ENCODE measurements around the gene DIAPH3.
"Not testable (repeated sequence)": the region's sequence is repeated elsewhere in the genome, so short reads cannot be mapped to it uniquely, and the experiment has no call there.

Gene DIAPH3

GRCh38 chr13:60094385-60095088 lies 69.2 kb downstream of the DIAPH3 start:
- peak overlapping the region; percentile 86 for H3K27ac ChIP-seq

GRCh38 chr13:60093425-60094019 lies 70.2 kb downstream of the DIAPH3 start:
- no peak for TF ChIP-seq ZFX (IDR thresholded peaks at IDR 0.05; ENCODE audit: borderline replicate concordance)
- TF ChIP-seq CTCF (IDR thresholded peaks at IDR 0.05), result no peak
- peak overlapping the region; percentile 86 for H3K27ac ChIP-seq

More at GRCh38 chr13:60094385-60095088, 69.2 kb downstream of the DIAPH3 start:
- TF ChIP-seq ZFX (IDR thresholded peaks at IDR 0.05; ENCODE audit: borderline replicate concordance), result no peak
- no peak for TF ChIP-seq CTCF (IDR thresholded peaks at IDR 0.05)

GRCh38 chr13:60091573-60091972 lies 72.2 kb downstream of the DIAPH3 start:
- no peak overlapping the region for H3K27ac ChIP-seq
- TF ChIP-seq CTCF (IDR thresholded peaks at IDR 0.05), result no peak; the same call in 1 of the 2 replicates
- no peak for TF ChIP-seq ZFX (IDR thresholded peaks at IDR 0.05; ENCODE audit: borderline replicate concordance)

- TF ChIP-seq CTCF (IDR thresholded peaks at IDR 0.05) (no peak), ZFX (IDR thresholded peaks at IDR 0.05; ENCODE audit: borderline replicate concordance) (no peak)
Measured at GRCh38 chr13:60090574-60090973, 73.2 kb downstream of the DIAPH3 start.

GRCh38 chr13:60083780-60084179 lies 79.9 kb downstream of the DIAPH3 start:
- not testable (repeated sequence) for H3K27ac ChIP-seq

More at GRCh38 chr13:60090574-60090973, 73.2 kb downstream of the DIAPH3 start:
- H3K27ac ChIP-seq, result no peak overlapping the region

- TF ChIP-seq ZFX (IDR thresholded peaks at IDR 0.05; ENCODE audit: borderline replicate concordance) (no peak), CTCF (IDR thresholded peaks at IDR 0.05) (no peak)
- H3K27ac ChIP-seq, result no peak overlapping the region
Measured at GRCh38 chr13:60080850-60081249, 82.9 kb downstream of the DIAPH3 start.

GRCh38 chr13:60078226-60078625 lies 85.5 kb downstream of the DIAPH3 start:
- H3K27ac ChIP-seq, result no peak overlapping the region
- no peak for TF ChIP-seq CTCF (IDR thresholded peaks at IDR 0.05)
- TF ChIP-seq ZFX (IDR thresholded peaks at IDR 0.05; ENCODE audit: borderline replicate concordance), result no peak

Measured in 22Rv1 (cell line).